Activated T-helper 1 cell treated with anti-CD3 and anti-CD28 coated beads, Interleukin-12 subunit alpha, Interleukin-12 subunit beta, Interleukin-2, Interleukin-4 antibody, amounts not matched to agents 30 ng/mL and 10 ng/mL and 1 ng/mL, durations not matched to agents 14 hours and 24 hours and 36 hours (primary cell): ENCODE measurements around the gene ARHGEF12. TPM values are rescaled to one million over a fixed set of nuclear protein-coding genes. Genes with fewer than 3 reads are reported as not detected.
"Not testable (repeated sequence)": the region's sequence is repeated elsewhere in the genome, so short reads cannot be mapped to it uniquely, and the experiment has no call there.

Source experiments
- DNase-seq: peaks from one replicate; pipeline ENCODE4 v3.0.0; 2021; ENCODE audit warnings: low spot score
- H3K27ac Mint-ChIP-seq: one replicate; pipeline ENCODE4 v1.8.0; 2021; ENCODE audit warnings: mild to moderate bottlenecking, mixed read lengths
- H3K27me3 Mint-ChIP-seq: one replicate; pipeline ENCODE4 v1.8.0; 2022; ENCODE audit warnings: mild to moderate bottlenecking, moderate library complexity, mixed read lengths; ENCODE audit not compliant: insufficient read depth
- H3K36me3 Mint-ChIP-seq: one replicate; pipeline ENCODE4 v1.8.0; 2021; ENCODE audit warnings: low read depth, mixed read lengths
- H3K4me1 Mint-ChIP-seq: one replicate; pipeline ENCODE4 v1.8.0; 2021; ENCODE audit warnings: low read depth, mixed read lengths
- H3K4me3 Mint-ChIP-seq: one replicate; pipeline ENCODE4 v1.8.0; 2021; ENCODE audit warnings: mild to moderate bottlenecking, moderate library complexity, mixed read lengths
- H3K9me3 Mint-ChIP-seq: one replicate; pipeline ENCODE4 v1.8.0; 2021; ENCODE audit warnings: mixed read lengths
- intact Hi-C: fragments of 100-400 bp; cut with micrococcal nuclease; formaldehyde crosslinking; loops from one replicate; pipeline ENCODE4 v1.15.1; 2024
- total RNA-seq: library from RNA; stranded (reverse); gene quantifications from 2 replicates; pipeline ENCODE4 v1.2.3, GENCODE V29; 2022

The ARHGEF12 gene
- total RNA-seq, 1 donor from 2014 or later: 26.0 TPM

GRCh38 chr11:120482149-120482548 is 145.9 kb downstream of the ARHGEF12 start:
- no peaks in the 10 kb centered on the region for H3K9me3 Mint-ChIP-seq
- H3K36me3 Mint-ChIP-seq: peaks cover 12% of the 10 kb centered on the region
- intact Hi-C loops: no loop called here
- peaks cover 10% of the 10 kb centered on the region for H3K4me1 Mint-ChIP-seq
- no peak overlapping the region for H3K4me3 Mint-ChIP-seq
- no peak overlapping the region for H3K27ac Mint-ChIP-seq
- no peaks in the 10 kb centered on the region for H3K27me3 Mint-ChIP-seq
- no peak for DNase-seq

GRCh38 chr11:120484722-120485121 is 148.5 kb downstream of the ARHGEF12 start:
- Mint-ChIP-seq H3K4me1 (no peaks in the 10 kb centered on the region), H3K9me3 (no peaks in the 10 kb centered on the region), H3K36me3 (peaks cover 8% of the 10 kb centered on the region), H3K27me3 (no peaks in the 10 kb centered on the region), H3K27ac (no peak overlapping the region), H3K4me3 (no peak overlapping the region)
- no peak for DNase-seq
- intact Hi-C loops: no loop called here

- Mint-ChIP-seq H3K27ac (no peak overlapping the region), H3K4me3 (no peak overlapping the region), H3K36me3 (peaks cover 2% of the 10 kb centered on the region), H3K9me3 (no peaks in the 10 kb centered on the region), H3K4me1 (no peaks in the 10 kb centered on the region), H3K27me3 (no peaks in the 10 kb centered on the region)
- intact Hi-C loops: no loop called here
- DNase-seq: no peak
These were observed 149.9 kb downstream of the ARHGEF12 start for GRCh38 chr11:120486138-120486537.

GRCh38 chr11:120489799-120490198 is 153.6 kb downstream of the ARHGEF12 start:
- Mint-ChIP-seq H3K4me1 (no peaks in the 10 kb centered on the region), H3K27me3 (peaks cover 4% of the 10 kb centered on the region), H3K36me3 (no peaks in the 10 kb centered on the region), H3K27ac (no peak overlapping the region), H3K9me3 (no peaks in the 10 kb centered on the region), H3K4me3 (no peak overlapping the region)
- intact Hi-C loops: no loop called here
- DNase-seq: no peak

- no peaks in the 10 kb centered on the region for H3K9me3 Mint-ChIP-seq
- no peak for DNase-seq
- H3K27me3 Mint-ChIP-seq: peaks cover 7% of the 10 kb centered on the region
- no peaks in the 10 kb centered on the region for H3K36me3 Mint-ChIP-seq
- H3K4me3 Mint-ChIP-seq: no peak overlapping the region
- no peak overlapping the region for H3K27ac Mint-ChIP-seq
- intact Hi-C loops: no loop called here
- no peaks in the 10 kb centered on the region for H3K4me1 Mint-ChIP-seq
These were observed 156.3 kb downstream of the ARHGEF12 start for GRCh38 chr11:120492486-120492885.

- Mint-ChIP-seq H3K9me3 (no peaks in the 10 kb centered on the region), H3K4me1 (no peaks in the 10 kb centered on the region), H3K27me3 (peaks cover 7% of the 10 kb centered on the region), H3K4me3 (no peak overlapping the region), H3K36me3 (no peaks in the 10 kb centered on the region), H3K27ac (no peak overlapping the region)
- DNase-seq: no peak
- intact Hi-C loops: no loop called here
These were observed 158.4 kb downstream of the ARHGEF12 start for GRCh38 chr11:120494595-120494994.

GRCh38 chr11:120499088-120499487 is 162.9 kb downstream of the ARHGEF12 start:
- no peaks in the 10 kb centered on the region for H3K4me1 Mint-ChIP-seq
- no peak overlapping the region for H3K27ac Mint-ChIP-seq
- intact Hi-C loops: no loop called here
- no peak for DNase-seq
- H3K9me3 Mint-ChIP-seq: no peaks in the 10 kb centered on the region
- no peak overlapping the region for H3K4me3 Mint-ChIP-seq
- H3K36me3 Mint-ChIP-seq: no peaks in the 10 kb centered on the region
- H3K27me3 Mint-ChIP-seq: peaks cover 28% of the 10 kb centered on the region

DNA sequence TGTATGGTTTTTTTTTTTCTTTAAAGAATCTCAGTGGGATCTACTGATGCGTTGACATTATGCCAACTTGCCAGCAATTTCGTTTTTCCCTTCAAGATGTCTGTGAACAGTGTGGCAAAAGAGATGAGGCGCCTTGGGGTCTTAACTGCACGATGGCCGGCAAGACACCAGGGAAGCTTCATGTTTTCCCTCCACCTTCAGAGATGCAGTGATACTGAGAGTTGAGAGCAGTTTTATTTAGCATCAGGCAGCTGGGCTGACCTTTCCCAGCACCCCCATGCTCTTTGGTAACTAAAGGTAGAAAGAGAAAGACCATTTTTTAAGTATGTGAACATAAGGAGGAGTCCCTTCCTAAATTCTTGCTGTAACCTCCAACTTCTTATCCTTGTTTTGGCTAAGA is 163.6 kb downstream of the ARHGEF12 start:
- Mint-ChIP-seq H3K27ac (no peak overlapping the region), H3K36me3 (no peaks in the 10 kb centered on the region), H3K9me3 (no peaks in the 10 kb centered on the region), H3K4me3 (no peak overlapping the region), H3K4me1 (no peaks in the 10 kb centered on the region), H3K27me3 (peaks cover 33% of the 10 kb centered on the region)
- intact Hi-C loops: no loop called here
- no peak for DNase-seq

DNA sequence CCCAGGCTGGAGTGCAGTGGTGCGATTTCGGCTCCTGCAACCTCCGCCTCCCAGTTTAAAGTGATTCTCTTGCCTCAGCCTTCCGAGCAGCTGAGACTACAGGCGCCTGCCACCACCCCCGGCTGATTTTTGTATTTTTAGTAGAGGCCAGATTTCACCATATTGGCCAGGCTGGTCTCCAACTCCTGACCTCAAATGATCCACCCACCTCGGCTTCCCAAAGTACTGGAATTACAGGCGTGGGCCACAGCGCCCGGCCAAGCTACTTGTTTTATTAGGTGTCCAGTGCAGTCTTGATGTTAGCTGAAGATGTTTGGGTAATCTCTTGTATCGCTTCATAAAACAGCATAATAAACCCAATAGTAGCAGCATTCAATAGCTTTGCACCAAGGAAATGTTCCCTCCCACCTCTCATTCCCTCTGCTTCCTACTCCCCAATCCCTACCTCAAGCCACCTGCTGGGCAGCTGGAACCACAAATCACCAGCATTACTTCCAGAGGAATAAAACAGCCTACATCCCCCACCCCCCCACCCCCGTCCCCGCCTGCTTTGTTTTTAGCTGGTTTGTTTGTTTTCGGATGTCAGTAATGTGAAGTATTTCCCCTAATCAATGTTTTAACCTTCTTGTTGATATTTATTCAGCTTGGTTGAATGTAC is 164.3 kb downstream of the ARHGEF12 start:
- Mint-ChIP-seq H3K36me3 (no peaks in the 10 kb centered on the region), H3K4me3 (no peak overlapping the region), H3K27me3 (peaks cover 40% of the 10 kb centered on the region), H3K27ac (no peak overlapping the region), H3K4me1 (no peaks in the 10 kb centered on the region), H3K9me3 (no peaks in the 10 kb centered on the region)
- intact Hi-C loops: no loop called here
- no peak for DNase-seq

DNA sequence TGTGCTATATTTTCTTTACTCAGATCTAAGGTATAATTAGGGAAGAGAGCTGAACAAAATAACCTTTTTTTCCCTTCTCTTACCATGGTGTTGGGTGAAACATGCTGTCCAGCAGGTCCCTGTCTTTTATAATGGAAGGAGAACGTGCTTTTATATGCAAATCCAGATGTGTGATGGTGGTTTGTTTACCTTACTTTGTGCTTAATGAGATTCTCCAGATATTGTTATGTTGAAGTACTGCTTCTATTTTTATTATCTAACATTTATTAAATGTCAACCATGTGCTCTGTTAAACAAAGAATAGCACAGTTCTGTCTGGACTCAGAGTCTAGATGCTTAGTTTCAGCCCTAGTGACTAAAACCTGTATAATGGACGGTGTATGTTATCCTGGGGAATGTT is 165.2 kb downstream of the ARHGEF12 start:
- Mint-ChIP-seq H3K36me3 (no peaks in the 10 kb centered on the region), H3K4me1 (no peaks in the 10 kb centered on the region), H3K9me3 (no peaks in the 10 kb centered on the region), H3K27me3 (peaks cover 40% of the 10 kb centered on the region), H3K4me3 (no peak overlapping the region), H3K27ac (no peak overlapping the region)
- DNase-seq: no peak
- intact Hi-C loops: no loop called here

GRCh38 chr11:120501976-120502755 is 166.0 kb downstream of the ARHGEF12 start:
- no peak overlapping the region for H3K27ac Mint-ChIP-seq
- intact Hi-C loops: no loop called here
- H3K4me1 Mint-ChIP-seq: no peaks in the 10 kb centered on the region
- no peaks in the 10 kb centered on the region for H3K36me3 Mint-ChIP-seq
- H3K27me3 Mint-ChIP-seq: peaks cover 48% of the 10 kb centered on the region
- H3K9me3 Mint-ChIP-seq: no peaks in the 10 kb centered on the region
- no peak overlapping the region for H3K4me3 Mint-ChIP-seq
- DNase-seq: no peak

DNA sequence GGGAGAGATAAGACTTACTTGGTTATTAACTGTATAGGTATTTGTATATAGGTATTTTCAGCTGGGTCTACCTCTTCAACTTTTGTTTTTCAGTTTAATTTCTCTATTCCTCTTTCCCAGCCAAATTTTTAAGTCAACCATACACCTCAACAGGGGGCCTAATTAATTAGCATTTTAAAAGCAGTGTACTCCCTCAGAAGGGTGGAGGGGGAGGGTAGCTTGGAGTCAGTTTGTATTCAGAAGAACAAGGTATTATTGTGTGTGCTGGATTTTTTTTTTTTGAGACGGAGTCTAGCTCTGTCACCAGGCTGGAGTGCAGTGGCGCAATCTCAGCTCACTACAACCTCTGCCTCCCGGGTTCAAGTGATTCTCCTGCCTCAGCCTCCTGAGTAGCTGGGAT is 167.3 kb downstream of the ARHGEF12 start:
- H3K9me3 Mint-ChIP-seq, H3K36me3 Mint-ChIP-seq, H3K27ac Mint-ChIP-seq, H3K4me1 Mint-ChIP-seq, DNase-seq, intact Hi-C loops, H3K4me3 Mint-ChIP-seq: not testable (repeated sequence)
- H3K27me3 Mint-ChIP-seq: peaks cover 51% of the 10 kb centered on the region

GRCh38 chr11:120505801-120506425 is 169.7 kb downstream of the ARHGEF12 start:
- no peaks in the 10 kb centered on the region for H3K36me3 Mint-ChIP-seq
- peaks cover 52% of the 10 kb centered on the region for H3K27me3 Mint-ChIP-seq
- intact Hi-C loops: no loop called here
- no peak for DNase-seq
- H3K27ac Mint-ChIP-seq: no peak overlapping the region
- no peak overlapping the region for H3K4me3 Mint-ChIP-seq
- peaks cover 2% of the 10 kb centered on the region for H3K4me1 Mint-ChIP-seq
- no peaks in the 10 kb centered on the region for H3K9me3 Mint-ChIP-seq
